Activated naive CD8-positive, alpha-beta T cell treated with anti-CD3 and anti-CD28 coated beads for 36 hours (primary cell): ENCODE results near the gene MAP4K4. TPM values are rescaled to one million over a fixed set of nuclear protein-coding genes. Genes with fewer than 3 reads are reported as not detected.

Source experiments
- DNase-seq: peaks from one replicate; pipeline ENCODE4 v3.0.0; 2021
- H3K27ac Mint-ChIP-seq: one replicate; pipeline ENCODE4 v1.8.0; 2022; ENCODE audit warnings: mild to moderate bottlenecking, moderate library complexity, mixed read lengths
- H3K27me3 Mint-ChIP-seq: one replicate; pipeline ENCODE4 v1.8.0; 2022; ENCODE audit warnings: mild to moderate bottlenecking, mixed read lengths
- H3K36me3 Mint-ChIP-seq: one replicate; pipeline ENCODE4 v1.8.0; 2021; ENCODE audit warnings: mild to moderate bottlenecking, mixed read lengths
- H3K4me1 Mint-ChIP-seq: one replicate; pipeline ENCODE4 v1.8.0; 2021; ENCODE audit warnings: mixed read lengths
- H3K4me3 Mint-ChIP-seq: one replicate; pipeline ENCODE4 v1.8.0; 2022; ENCODE audit warnings: mild to moderate bottlenecking, moderate library complexity, mixed read lengths
- H3K9me3 Mint-ChIP-seq: one replicate; pipeline ENCODE4 v1.8.0; 2022; ENCODE audit warnings: mixed read lengths
- total RNA-seq, 2 experiments: library from RNA; stranded (reverse); gene quantifications; one replicate each; pipeline ENCODE4 v1.2.3, GENCODE V29; 2021

Gene MAP4K4
- total RNA-seq, 2 experiments from 2014 or later = 34.4 to 36.5 TPM

DNA sequence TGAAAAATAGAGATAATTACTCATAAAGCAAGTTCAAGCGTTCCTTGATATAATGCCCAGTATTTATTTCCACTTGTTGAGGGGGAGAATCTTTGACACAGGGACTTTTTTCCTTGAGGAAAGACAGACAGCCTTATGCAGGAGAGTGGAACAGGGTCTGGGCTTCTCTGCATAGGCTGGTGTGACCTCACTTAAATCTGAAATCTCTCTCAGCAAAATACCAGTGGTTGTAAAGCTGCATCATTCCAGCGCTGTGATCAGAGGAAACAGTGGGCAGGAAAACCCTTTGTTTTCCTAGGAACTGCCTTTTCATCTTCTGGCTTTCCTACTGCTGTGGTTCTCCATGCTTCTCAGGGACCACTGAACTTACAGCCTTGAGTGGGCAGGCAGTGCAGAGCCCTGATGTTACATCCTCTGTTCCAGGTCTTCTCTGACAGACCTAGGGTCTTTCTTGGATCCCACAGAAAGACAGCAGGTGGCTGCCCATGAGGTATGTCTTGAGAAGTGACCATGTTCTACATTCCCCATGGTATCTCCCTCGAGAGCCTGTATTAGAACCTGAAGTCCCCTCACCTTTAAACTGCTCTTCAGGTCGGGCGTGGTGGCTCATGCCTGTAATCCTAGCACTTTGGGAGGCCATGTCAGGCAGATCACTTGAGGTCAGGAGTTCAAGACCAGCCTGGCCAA is 17.6 kb upstream of the MAP4K4 start:
- peaks cover 6% of the 10 kb centered on the region for H3K4me1 Mint-ChIP-seq

DNA sequence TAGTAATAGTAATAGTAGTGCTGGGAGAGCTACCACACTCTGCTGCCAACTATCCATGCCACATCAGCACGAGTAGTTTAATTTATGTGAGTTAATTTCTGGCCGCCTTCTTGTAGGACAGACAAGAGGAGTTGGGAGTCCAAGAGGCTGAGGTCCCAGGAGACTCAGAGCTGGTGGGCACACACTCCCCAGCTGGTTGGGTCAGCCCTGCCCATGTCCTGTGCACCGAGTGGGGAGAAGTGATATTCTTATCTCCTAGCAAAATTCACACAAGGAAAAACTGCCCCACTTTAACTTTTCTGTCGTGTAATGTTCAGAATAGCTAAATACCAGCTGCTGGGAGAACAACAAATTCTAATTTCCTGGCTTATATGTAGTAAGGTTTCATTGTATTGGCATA is 15.2 kb upstream of the MAP4K4 start:
- Mint-ChIP-seq H3K27ac (no peak overlapping the region), H3K4me1 (no peaks in the 10 kb centered on the region), H3K9me3 (no peaks in the 10 kb centered on the region), H3K36me3 (no peaks in the 10 kb centered on the region), H3K4me3 (no peak overlapping the region), H3K27me3 (no peaks in the 10 kb centered on the region)
- no peak for DNase-seq

More for the DNA sequence above, 17.6 kb upstream of the MAP4K4 start:
- no peaks in the 10 kb centered on the region for H3K27me3 Mint-ChIP-seq
- H3K4me3 Mint-ChIP-seq = no peak overlapping the region
- H3K36me3 Mint-ChIP-seq = no peaks in the 10 kb centered on the region
- no peaks in the 10 kb centered on the region for H3K9me3 Mint-ChIP-seq
- H3K27ac Mint-ChIP-seq = no peak overlapping the region
- no peak for DNase-seq

DNA sequence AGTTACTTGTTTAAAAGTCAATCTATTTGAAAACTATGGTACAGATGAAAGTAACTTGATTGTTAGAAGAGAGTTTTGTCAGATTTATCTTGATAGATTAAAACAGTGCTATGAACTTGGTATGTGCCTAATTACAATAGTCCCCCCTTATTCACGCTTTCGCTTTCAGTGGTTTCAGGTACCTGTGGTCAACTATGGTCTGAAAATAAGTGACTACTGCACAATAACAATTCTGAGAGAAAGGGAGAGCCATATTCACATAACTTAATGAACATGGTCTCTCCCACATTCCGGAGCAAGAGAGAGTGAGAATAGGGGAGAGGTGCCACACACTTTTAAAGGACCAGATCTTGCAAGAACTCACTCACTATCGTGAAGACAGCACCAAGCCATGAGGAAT is 13.2 kb upstream of the MAP4K4 start:
- Mint-ChIP-seq H3K9me3 (peaks cover 2% of the 10 kb centered on the region), H3K27ac (no peak overlapping the region), H3K4me3 (no peak overlapping the region), H3K27me3 (no peaks in the 10 kb centered on the region), H3K4me1 (peaks cover 6% of the 10 kb centered on the region), H3K36me3 (no peaks in the 10 kb centered on the region)
- DNase-seq = no peak

DNA sequence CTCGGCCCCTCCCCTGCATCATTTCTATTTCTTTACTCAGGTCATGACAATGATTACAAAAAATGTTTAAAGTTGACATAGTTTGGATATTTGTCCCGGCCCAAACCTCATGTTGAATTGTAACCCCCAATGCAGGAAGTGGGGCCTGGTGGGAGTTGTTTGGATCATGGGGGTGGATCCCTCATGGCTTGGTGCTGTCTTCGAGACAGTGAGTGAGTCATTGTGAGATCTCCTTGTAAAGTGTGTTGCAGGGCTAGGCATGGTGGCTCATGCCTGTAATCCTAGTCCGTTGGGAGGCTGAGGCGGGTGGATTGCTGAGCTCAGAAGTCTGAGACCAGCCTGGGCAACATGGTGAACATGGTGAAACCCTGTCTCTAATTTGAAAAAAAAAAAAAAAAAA is 9.2 kb upstream of the MAP4K4 start:
- DNase-seq = no peak
- H3K4me1 Mint-ChIP-seq = peaks cover 23% of the 10 kb centered on the region
- H3K27me3 Mint-ChIP-seq = no peaks in the 10 kb centered on the region
- H3K4me3 Mint-ChIP-seq = no peak overlapping the region
- no peaks in the 10 kb centered on the region for H3K36me3 Mint-ChIP-seq
- H3K9me3 Mint-ChIP-seq = peaks cover 2% of the 10 kb centered on the region
- no peak overlapping the region for H3K27ac Mint-ChIP-seq

DNA sequence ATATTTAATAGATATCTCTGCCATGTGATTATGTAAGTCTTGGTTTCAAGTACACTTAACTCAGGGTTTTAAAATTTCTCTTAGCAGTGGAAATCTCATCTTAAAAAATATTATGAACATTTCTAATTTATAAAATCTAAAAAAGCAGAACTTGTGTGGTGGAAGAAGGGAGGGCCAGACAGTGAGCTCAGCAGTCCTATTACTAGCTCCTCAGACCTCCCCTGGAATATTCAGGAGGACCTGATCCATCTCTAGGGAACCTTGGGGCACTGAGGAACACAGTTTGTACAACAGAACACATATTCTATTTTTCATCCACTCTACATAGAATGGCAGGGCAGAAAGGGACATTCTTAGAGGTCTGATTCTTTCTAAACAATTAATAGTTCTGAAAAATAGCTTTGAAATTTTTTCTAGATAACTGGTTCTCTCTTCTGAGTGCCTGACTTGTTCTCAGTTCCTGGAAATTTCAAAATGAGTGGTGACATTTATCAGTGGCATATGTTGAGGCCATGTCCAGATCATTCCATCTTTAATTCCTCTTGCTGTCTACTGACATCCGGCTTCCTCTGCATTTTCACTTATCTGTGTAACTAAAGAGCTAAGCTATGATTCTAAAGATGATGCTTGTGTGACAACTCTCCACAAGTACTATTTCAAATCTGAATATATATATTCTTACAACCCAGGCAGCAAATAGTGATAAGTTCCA is 8.2 kb upstream of the MAP4K4 start:
- Mint-ChIP-seq H3K4me3 (no peak overlapping the region), H3K27me3 (no peaks in the 10 kb centered on the region), H3K36me3 (no peaks in the 10 kb centered on the region), H3K27ac (no peak overlapping the region), H3K4me1 (peaks cover 23% of the 10 kb centered on the region), H3K9me3 (peaks cover 6% of the 10 kb centered on the region)
- DNase-seq = no peak

DNA sequence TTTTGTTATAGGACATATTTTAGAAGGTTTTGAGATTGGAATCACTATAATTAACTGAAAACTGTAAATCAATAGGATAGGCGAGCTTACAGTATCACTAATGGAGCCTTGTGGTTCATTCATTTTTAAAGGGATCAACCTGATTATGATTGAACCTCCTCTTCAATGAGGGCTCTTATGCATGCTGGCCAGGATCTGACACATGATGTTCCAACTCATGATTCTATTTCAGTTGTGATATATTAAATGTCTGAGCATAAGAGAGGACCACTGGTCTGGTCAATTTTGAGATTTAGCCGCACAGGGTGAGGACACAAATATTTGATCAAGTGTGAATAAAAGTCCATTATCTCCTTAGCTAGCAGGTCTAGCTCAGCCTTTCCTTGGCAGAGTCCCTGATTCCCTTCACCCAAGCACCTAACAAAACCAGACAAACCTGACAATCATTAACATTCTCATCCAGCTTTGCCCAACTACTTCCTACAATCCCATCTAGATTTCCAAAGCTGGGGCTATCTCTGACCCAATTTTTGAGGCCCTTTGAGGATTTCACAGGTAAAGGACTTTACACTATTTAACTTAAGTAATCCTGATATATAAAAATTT is 6.9 kb upstream of the MAP4K4 start:
- DNase-seq = no peak
- Mint-ChIP-seq H3K27ac (no peak overlapping the region), H3K4me3 (no peak overlapping the region), H3K27me3 (no peaks in the 10 kb centered on the region), H3K9me3 (peaks cover 9% of the 10 kb centered on the region), H3K4me1 (peaks cover 23% of the 10 kb centered on the region), H3K36me3 (no peaks in the 10 kb centered on the region)

DNA sequence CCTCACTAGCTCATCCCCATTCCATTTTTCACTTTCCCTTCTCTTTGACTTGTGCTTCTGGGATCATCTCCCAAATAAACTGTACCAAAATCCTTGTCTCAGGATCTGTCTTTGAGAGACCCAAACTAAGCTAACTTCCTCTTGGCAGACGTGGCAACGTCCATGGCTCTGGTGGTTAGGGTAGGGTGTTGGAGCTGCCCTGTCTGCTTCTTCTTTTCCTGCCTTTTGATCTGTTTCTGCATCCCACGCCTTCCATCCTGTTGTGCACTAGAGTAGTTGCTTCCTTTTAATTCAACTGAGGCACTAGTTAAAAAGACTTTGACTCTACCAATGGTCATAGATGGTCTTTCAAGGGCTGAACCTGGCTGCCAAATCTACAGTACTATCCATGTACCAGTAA is 5.5 kb upstream of the MAP4K4 start:
- Mint-ChIP-seq H3K27me3 (peaks cover 3% of the 10 kb centered on the region), H3K4me1 (peaks cover 28% of the 10 kb centered on the region), H3K4me3 (no peak overlapping the region), H3K9me3 (peaks cover 9% of the 10 kb centered on the region), H3K36me3 (no peaks in the 10 kb centered on the region), H3K27ac (no peak overlapping the region)
- DNase-seq = no peak

DNA sequence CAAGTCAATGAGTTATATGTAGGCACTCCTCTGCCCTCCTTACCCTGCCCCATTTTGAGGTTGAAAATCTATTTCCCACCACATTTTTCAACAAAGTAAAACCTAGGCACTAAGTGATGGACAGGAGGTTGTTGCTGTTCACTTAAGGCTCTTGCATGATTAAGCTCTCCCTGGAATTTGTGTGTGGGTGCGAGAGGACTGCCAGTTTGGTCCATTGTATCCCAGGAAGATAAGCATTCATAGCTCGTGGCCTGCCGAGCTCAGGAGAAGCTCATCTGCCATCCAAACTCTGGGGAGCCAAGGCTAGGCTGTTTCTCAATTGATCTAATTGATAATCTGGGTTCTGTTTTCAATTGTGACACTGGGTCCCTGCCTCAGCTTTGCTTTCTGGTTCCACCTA is 4.7 kb upstream of the MAP4K4 start:
- no peak overlapping the region for H3K27ac Mint-ChIP-seq
- peaks cover 3% of the 10 kb centered on the region for H3K27me3 Mint-ChIP-seq
- no peak overlapping the region for H3K4me3 Mint-ChIP-seq
- peaks cover 27% of the 10 kb centered on the region for H3K4me1 Mint-ChIP-seq
- H3K9me3 Mint-ChIP-seq = peaks cover 9% of the 10 kb centered on the region
- H3K36me3 Mint-ChIP-seq = no peaks in the 10 kb centered on the region
- no peak for DNase-seq

DNA sequence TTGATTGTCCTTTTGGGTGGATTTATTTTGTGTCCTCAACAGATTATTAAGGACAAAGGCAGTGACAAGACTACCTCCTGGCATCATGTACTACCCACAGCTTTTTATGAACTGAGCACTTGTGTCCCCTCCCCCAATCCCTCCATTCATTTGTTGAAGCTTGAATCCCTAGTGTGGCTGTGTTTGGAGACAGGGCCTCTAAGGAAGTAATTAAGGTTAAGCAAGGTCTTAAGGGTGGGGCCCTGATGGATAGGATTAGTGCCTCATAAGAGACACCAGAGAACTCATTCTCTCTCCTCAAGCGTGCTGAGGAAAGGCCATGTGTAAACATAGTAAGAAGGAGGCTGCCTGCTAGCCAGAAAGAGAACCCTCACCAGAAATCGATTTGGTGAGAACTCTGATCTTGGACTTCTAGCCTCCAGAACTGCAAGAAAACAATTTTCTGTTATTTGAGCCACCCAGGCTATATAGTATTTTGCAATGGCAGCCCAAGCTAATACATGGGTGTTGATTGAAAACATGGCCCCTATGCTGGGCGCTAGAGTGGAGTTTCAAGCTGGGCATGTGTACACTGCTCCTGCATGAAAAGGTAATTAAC is 3.4 kb upstream of the MAP4K4 start:
- Mint-ChIP-seq H3K36me3 (no peaks in the 10 kb centered on the region), H3K4me3 (no peak overlapping the region), H3K27me3 (peaks cover 3% of the 10 kb centered on the region), H3K9me3 (peaks cover 7% of the 10 kb centered on the region), H3K4me1 (peaks cover 24% of the 10 kb centered on the region), H3K27ac (no peak overlapping the region)
- no peak for DNase-seq

DNA sequence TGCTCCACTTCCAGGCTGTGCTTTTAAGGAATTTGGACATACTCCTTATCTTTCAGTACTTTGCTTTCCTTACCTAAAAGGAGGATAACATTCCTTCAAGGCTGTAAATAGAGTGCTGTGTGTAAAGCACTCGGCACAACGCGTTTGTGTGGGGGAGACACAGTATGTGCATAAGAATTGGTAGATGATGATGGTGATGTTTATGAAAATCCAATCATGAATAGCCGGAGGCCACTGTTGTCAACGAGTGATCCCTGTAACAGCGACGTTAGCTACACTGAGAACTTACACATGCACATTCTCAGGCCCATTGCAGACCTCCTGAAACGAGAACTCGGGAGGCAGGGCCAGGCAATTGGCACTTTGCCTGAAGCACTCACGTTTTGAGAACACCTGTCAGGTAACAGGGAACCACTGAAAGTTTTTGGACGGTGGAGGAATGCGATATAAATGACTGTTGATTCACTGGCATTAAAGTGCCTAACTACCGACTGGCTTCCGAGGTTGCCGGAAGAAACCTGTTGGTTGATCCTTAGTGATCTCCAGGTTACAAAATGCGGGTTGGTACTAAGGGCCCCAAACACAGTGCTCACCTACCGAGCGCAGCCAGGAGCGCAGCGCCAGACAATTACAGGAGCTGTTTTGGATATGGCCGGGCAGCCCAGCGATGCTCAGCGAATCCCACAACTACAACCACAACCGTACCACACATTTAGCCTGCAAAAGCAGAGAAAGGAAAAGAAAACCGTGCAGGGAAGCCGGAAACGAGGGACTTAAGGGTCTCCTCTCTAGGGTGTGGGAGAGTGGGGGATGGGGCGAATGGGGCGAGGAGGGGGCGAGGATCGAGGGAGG is 1.0 kb upstream of the MAP4K4 start:
- Mint-ChIP-seq H3K9me3 (peaks cover 7% of the 10 kb centered on the region), H3K27me3 (peaks cover 3% of the 10 kb centered on the region), H3K36me3 (peaks cover 4% of the 10 kb centered on the region), H3K27ac (peak overlapping the region; percentile 82), H3K4me1 (peaks cover 16% of the 10 kb centered on the region), H3K4me3 (peak overlapping the region; percentile 84)
- no peak for DNase-seq

DNA sequence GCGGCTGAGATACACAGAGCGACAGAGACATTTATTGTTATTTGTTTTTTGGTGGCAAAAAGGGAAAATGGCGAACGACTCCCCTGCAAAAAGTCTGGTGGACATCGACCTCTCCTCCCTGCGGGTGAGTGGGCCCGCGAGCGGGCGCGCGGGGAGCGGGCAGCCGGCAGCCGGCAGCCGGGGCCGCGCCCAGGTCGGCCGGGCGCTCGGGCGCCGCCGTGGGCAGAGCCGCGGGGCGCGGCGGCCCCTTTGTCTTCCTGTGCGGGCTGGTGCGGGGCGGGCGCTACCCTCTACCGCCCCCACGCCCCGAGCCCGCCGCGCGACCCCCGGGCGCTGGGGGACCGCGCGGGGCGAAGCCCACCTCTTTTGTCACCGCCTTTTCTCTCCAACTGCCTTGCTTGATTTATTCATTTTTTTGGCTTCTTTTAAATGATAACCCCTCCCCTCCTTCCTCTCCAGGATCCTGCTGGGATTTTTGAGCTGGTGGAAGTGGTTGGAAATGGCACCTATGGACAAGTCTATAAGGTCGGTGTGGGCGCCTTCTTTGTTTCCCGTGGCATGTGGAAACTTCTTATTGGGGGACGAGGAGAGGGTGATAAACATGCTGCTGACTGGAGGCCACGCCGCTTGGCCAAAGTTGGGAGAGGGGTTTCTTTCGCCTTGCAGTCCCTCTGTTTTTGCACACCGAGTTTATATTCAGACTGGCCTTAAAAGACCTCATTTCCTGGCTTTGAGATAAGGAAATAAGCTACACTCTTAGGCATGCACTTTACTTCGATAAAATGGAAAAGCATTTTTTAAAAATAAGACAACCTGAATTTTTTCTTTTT is 722 bp downstream of the MAP4K4 start:
- H3K4me1 Mint-ChIP-seq = peaks cover 14% of the 10 kb centered on the region
- peak overlapping the region; percentile 69 for H3K4me3 Mint-ChIP-seq
- DNase-seq = peak; percentile 43
- H3K27ac Mint-ChIP-seq = no peak overlapping the region
- H3K36me3 Mint-ChIP-seq = peaks cover 18% of the 10 kb centered on the region
- H3K9me3 Mint-ChIP-seq = peaks cover 16% of the 10 kb centered on the region
- peaks cover 3% of the 10 kb centered on the region for H3K27me3 Mint-ChIP-seq

DNA sequence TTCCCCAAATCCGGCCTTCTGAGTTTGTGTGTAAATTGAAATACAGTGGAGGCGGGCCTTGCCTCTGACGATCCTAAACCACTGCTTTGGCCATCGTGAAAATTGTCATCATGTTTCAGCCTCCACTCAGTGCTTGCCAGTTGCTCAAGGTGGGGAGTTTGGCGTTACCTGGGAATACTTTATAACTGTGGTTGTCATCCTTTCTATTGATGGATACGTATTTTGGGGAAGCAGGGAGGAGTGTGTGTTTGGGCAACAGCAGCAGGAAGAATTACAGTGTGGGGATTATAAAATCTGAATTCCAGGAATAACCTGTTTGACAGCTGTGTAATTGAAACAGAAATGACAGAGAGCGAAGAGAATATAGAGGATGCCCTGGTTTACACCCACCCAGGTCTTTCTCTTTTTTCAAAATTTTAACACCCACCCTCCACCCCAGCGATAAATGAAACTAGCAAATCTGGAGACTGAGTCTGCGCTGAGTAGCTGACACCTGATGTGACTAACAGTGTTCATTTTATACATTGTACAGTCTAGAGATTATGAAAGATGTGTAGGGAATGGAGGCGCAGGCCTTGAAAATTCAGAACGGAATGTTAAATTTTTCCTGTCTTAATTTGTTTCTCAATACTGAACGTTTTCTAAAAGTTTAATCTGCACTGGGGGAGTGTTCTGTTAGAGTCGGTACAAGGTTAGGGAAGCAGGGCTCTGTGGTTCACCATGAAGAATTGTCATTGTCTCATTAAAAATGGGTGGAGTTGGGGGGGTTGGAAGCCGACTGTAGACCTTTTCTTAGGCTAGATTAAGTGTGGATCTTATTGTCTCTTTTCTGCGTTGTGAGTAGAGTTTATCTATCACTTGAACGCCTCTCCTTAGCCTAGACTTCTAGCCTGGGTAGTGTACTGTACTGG is 1.6 kb downstream of the MAP4K4 start:
- Mint-ChIP-seq H3K27me3 (peaks cover 3% of the 10 kb centered on the region), H3K36me3 (peaks cover 23% of the 10 kb centered on the region), H3K9me3 (peaks cover 12% of the 10 kb centered on the region), H3K4me1 (peaks cover 21% of the 10 kb centered on the region), H3K27ac (no peak overlapping the region), H3K4me3 (no peak overlapping the region)
- peak; percentile 26 for DNase-seq

DNA sequence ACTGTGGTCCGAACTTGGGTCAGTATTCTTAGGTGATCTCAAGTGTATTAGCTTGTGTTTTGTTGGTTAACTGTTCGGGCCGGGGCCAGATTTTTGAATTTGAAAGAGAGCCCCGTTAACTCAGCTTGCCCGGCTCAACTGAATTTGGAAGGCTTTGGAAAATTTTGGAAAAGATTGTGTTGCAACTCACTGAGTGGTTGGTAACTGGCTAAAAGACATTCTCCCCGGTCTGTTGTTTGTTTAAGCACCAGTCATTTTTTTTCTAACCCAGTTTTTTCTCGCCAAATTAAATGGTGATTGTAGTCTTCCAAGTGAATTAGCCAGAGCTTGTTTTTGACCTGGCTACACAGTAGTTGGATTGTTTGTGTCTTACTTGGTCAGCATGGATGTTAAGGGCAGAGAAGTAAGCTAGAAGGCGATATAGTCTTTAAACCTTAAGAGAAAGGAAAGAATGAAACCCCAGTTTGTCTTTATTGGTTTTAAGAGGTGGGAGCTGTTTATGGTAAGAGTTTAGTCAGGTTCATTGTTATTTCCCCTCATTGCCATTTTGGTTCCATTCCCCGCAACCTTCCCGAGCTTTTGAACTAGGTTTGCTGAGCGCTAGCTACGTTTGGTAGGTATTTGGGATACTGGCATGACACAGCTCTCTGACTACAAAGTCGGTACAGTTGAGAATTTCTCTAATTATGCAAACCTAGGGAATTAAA is 2.4 kb downstream of the MAP4K4 start:
- H3K9me3 Mint-ChIP-seq = peaks cover 11% of the 10 kb centered on the region
- H3K27ac Mint-ChIP-seq = no peak overlapping the region
- peaks cover 28% of the 10 kb centered on the region for H3K4me1 Mint-ChIP-seq
- no peak overlapping the region for H3K4me3 Mint-ChIP-seq
- H3K27me3 Mint-ChIP-seq = peaks cover 3% of the 10 kb centered on the region
- DNase-seq = no peak
- H3K36me3 Mint-ChIP-seq = peaks cover 29% of the 10 kb centered on the region
